SK-N-DZ (cell line): ENCODE data around the gene OPCML.

Experiments
- DNase-seq: peaks from one replicate; pipeline ENCODE4 v3.0.0-alpha.2; 2015; ENCODE audit warnings: low spot score

OPCML gene

DNA sequence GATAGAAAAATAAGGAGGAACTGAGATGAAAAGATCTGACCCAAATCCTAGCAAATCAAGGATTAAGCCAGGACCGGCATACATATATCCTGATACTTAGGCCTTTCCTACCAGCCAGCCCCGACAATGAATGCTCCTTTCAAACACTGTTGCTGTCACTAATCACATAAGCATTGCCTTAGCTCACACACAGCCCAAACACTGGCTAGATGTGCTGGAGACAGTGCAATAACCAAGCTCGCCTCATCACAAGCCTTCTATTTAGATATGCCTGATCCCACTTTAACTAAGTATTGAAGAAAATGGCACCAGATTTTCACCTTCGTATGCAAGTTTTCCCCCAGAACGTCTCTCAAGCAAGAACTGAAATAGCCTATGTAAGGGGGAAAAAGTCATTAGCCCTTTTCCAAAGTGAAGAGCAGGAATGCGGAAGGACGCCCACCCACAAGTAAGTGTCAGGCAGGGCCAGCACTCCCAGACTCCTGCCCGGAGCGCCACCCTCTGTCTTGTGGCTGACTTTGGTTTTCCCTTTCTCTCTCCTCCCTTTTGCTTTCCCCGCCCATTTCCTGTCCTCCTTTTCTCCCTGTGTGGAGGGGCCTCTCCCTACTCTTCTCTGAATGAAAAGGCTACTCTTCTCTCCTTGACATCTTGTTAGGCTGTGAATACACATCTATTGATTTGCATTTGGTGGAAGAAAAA lies 8.9 kb upstream of the OPCML start:
- DNase-seq = no peak

DNA sequence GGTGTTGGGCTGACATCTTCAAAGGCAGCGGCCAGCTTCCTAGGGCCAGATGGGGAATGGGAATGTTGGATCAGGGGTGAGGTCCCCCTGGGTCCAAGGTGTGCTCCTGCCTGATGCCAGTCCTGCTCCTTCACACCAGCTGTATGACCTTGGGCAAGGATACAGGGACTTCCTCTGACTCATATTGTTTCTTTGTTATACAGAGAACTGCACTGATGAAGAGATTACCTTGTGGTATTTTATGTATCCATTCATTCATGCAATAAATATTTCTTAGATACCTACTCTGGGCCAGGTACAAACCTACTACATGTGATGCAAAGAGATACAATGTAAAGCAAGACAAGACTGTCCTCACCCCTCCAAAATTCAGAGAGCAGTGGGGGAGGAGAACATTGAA lies 3.9 kb upstream of the OPCML start:
- DNase-seq = no peak

GRCh38 chr11:133533205-133533604 lies 904 bp upstream of the OPCML start:
- DNase-seq = peak; percentile 0

DNA sequence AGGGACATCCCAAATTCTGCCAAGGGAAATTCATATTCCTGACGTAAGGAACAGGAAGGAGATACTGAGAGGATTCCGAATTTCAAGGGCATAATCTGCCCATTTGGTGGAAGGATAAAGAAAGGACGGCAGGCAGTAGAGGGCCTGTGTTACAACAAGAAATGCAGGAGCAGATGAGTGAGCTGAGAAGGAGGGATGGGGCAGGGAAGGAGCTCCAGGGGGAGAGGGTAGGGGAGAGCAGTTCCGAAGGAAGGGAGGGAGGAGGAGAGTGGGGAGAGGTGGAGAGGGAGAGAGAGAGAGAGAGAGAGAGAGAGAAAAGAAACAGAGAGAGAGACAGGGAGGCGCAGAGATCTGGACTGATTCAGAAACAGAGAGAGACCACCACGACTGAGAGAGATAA lies 843 bp downstream of the OPCML start:
- DNase-seq = no peak

DNA sequence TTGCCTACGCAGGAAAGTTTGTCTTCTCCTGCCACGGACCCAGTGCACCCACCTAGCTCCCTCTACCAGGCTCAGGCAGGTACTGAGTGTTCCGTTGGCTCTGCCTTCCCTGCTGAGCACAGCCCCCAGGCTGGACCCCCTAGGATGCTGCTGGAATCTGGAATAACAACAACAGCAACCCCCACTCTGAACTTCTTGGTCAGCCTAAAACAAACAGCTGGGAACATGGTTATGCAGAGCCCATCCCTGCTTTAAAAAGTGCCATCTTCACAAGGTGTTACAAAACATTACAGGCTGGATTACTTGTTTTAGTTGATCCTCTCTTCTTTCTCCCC lies 1.8 kb downstream of the OPCML start:
- no peak for DNase-seq

GRCh38 chr11:133529807-133530500 lies 2.3 kb downstream of the OPCML start:
- DNase-seq = no peak

DNA sequence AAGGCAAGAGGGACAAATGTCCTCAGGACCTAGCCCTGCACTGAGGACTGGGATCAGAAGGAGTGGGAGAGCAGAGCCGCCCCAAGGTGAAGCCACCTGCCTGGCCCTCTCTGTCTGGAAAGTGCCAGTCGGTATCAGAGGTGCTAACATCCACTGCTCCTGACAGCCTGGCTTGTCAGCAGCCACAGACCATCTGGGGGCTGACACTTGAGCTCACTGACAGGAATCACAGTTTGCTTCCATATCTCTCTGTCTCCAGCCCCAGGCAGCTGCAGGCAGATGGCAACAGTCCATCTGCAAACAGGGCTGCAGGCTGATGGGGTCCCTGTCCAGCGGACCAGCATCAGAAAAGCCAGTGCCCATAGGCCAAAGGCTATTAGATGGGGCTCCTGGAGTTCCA lies 5.5 kb downstream of the OPCML start:
- DNase-seq = no peak

GRCh38 chr11:133525976-133526375 lies 6.3 kb downstream of the OPCML start:
- DNase-seq = no peak

- DNase-seq = no peak
Observed at GRCh38 chr11:133524488-133524887, 7.8 kb downstream of the OPCML start.

GRCh38 chr11:133522344-133522743 lies 10.0 kb downstream of the OPCML start:
- DNase-seq = no peak

- DNase-seq = no peak
Observed at GRCh38 chr11:133521502-133521901, 10.8 kb downstream of the OPCML start.

GRCh38 chr11:133520707-133521106 lies 11.6 kb downstream of the OPCML start:
- DNase-seq = no peak

DNA sequence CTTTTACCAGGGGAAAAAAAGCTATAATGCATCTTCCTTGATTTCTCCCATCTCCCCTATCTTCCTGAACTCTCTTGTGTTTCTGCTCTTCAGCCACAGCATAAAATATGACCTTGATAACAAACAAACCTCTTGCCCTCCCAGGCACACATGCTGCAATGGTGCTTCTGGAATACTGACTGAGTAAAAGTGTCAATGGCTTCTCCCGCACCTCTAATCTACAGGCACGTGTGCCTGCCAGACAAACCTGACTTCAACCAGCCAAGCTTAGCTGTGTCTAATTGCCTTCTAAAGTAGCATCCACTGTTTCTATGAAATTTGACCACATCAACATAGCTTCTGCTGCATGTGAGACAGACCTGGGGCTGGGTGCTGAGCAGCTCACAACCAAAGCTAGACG lies 12.7 kb downstream of the OPCML start:
- DNase-seq = no peak

DNA sequence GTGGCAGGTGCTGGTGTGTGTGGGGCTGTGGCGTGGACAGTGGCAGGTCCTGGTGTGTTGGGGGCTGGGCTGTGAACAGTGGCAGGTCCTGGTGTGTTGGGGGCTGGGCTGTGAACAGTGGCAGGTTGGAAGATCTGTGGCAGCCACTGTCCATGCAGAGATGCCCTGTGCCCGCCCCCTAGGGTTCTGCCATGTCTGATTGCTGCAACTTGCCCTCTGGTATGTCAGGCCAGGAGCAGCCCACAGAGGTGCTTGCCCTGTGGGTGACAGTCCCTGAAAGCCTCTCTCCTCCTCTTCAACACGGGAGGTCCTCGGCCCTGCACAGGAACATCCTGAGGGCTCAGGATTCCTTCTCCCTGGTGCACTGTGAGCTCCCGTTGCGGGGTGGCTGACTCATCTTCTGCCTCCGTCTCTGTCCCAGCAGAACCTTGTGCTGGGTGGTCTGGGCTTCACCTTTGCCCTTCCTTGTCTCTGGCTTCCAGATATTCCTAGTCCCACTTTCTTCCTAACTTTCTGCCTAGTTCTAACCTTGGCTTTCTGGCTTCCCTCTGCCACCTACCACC lies 13.5 kb downstream of the OPCML start:
- no peak for DNase-seq

- no peak for DNase-seq
Observed at GRCh38 chr11:133516845-133517244, 15.5 kb downstream of the OPCML start.

GRCh38 chr11:133515107-133515506 lies 17.2 kb downstream of the OPCML start:
- no peak for DNase-seq

- no peak for DNase-seq
Observed at GRCh38 chr11:133509924-133510697, 22.2 kb downstream of the OPCML start.

DNA sequence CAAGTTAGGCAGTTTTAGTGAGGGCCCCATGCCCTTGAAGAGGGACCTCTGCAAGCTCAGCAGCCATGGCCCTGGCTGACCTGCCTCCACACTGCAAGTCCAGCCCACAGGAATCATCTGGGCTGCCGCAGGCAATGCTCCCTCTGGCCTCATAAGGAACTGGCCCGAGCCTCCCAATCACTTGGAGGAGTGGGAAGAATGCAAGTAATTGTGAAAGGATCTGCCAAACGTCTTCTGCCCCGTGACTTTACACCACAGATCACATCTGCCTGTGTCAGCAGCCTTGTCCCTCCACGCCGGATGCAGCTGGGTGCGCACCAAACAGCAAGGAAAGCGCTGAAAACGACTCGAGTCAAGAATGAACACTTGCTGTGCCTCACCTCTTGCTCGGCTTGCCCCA lies 23.8 kb downstream of the OPCML start:
- no peak for DNase-seq

DNA sequence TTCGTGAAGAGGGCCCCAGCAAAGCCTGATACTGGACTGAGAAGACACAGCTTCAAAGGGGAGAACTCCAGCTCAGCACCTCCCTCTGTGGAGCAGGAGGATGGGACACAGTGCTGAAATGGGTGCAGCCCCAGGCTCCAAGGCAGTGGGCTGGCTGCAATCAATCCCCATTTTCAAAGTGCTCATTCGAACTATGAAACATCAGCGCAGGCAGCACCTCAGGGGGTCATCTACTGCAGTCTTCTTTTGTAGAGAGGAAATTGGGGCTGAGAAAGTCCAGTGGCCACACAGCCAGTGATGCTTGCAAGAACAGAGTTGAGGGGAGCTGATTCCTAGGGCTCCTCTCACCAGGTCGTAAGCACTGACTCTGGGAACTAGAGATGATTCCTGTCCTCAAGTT lies 25.1 kb downstream of the OPCML start:
- no peak for DNase-seq

GRCh38 chr11:133506551-133507094 lies 25.7 kb downstream of the OPCML start:
- DNase-seq = no peak

DNA sequence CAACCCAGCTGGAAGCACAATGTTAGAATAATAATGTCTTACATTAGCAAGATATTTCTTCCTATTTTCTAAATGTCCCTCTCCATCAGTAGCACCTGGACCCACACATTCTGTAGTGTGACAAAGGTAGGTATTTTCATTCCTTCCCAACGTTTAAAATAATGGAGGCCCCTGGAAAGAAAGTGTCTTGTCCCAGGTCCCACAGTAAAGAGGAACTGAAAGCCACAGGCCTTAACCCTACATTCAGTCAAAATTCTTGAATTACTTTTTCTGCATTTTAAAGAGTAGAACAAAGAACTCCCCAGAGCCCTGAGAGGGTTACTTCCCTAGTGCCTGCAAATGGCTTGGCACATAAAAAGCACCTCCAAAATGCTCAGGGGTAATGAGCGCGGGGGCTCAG lies 26.3 kb downstream of the OPCML start:
- no peak for DNase-seq

GRCh38 chr11:133504906-133505305 lies 27.4 kb downstream of the OPCML start:
- no peak for DNase-seq
